OCI-LY7 (cell line): ENCODE results near the gene SMARCAL1. TPM values are rescaled to one million over a fixed set of nuclear protein-coding genes. Genes with fewer than 3 reads are reported as not detected.

Source experiments
- BruUV-seq: library from RNA; stranded (reverse); fragments of 400-500 nt; replicated peaks from 2 replicates; lab custom pipeline; 2021; lab: Mats Ljungman, UMichigan
- CTCF ChIA-PET: fragments of 300-600 bp; sonication (Branson Sonifier 250); formaldehyde crosslinking; loops from one replicate; lab custom pipeline; 2022; ENCODE audit warnings: antibody characterized with exemption; ENCODE audit not compliant: unreplicated experiment; lab: Charles Lee
- POLR2A ChIA-PET: fragments of 300-600 bp; sonication (Branson Sonifier 250); formaldehyde crosslinking; loops from one replicate; lab custom pipeline; 2022; ENCODE audit warnings: antibody characterized with exemption; lab: Charles Lee
- DNase-seq: peaks from one replicate; pipeline ENCODE4 v3.0.0-alpha.2; 2015; ENCODE audit warnings: low spot score
- H2AFZ ChIP-seq: fragments of 200-600 bp; sonication (generic), shearing (Covaris generic); 2 replicates; pipeline ENCODE4 v1.6.1; 2014; ENCODE audit warnings: mild to moderate bottlenecking, antibody characterized with exemption, low read length, moderate library complexity
- H3K27ac ChIP-seq: fragments of 200-600 bp; sonication (generic); 2 replicates; pipeline ENCODE4 v1.5.1; 2014; ENCODE audit warnings: mixed run types, low read depth, mild to moderate bottlenecking, moderate library complexity, low read length, inconsistent platforms; ENCODE audit not compliant: poor library complexity, severe bottlenecking
- H3K36me3 ChIP-seq: fragments of 200-600 bp; sonication (generic); 2 replicates; pipeline ENCODE4 v1.6.1; 2014; ENCODE audit warnings: mild to moderate bottlenecking, antibody characterized with exemption, low read length, moderate library complexity, mixed read lengths; ENCODE audit not compliant: insufficient read depth
- H3K4me1 ChIP-seq: fragments of 200-600 bp; sonication (generic); 2 replicates; pipeline ENCODE4 v1.5.1; 2014; ENCODE audit warnings: mild to moderate bottlenecking, low read length; ENCODE audit not compliant: insufficient read depth, poor library complexity, severe bottlenecking
- H3K4me2 ChIP-seq: fragments of 200-600 bp; sonication (generic); 2 replicates; pipeline ENCODE4 v1.6.1; 2014; ENCODE audit warnings: mild to moderate bottlenecking, low read length
- H3K4me3 ChIP-seq: fragments of 200-600 bp; sonication (generic); 2 replicates; pipeline ENCODE4 v1.5.1; 2014; ENCODE audit warnings: mild to moderate bottlenecking, low read depth, low read length; ENCODE audit not compliant: poor library complexity, severe bottlenecking
- H3K79me2 ChIP-seq: fragments of 200-600 bp; sonication (generic); 2 replicates; pipeline ENCODE4 v1.6.1; 2016; ENCODE audit warnings: low read depth, mild to moderate bottlenecking, low read length, moderate library complexity, mixed read lengths; ENCODE audit not compliant: insufficient read depth
- H3K9me2 ChIP-seq: fragments of 200-600 bp; sonication (generic); 2 replicates; pipeline ENCODE4 v1.6.1; 2016; ENCODE audit warnings: mild to moderate bottlenecking, low read length, mixed read lengths; ENCODE audit not compliant: insufficient read depth
- H3K9me3 ChIP-seq: fragments of 200-600 bp; sonication (generic); 2 replicates; pipeline ENCODE4 v1.6.1; 2014; ENCODE audit warnings: mild to moderate bottlenecking, mixed run types, low read length, mixed read lengths
- H4K20me1 ChIP-seq: fragments of 200-600 bp; sonication (generic); 2 replicates; pipeline ENCODE4 v1.6.1; 2014; ENCODE audit warnings: mild to moderate bottlenecking, antibody characterized with exemption, low read length, moderate library complexity, mixed read lengths; ENCODE audit not compliant: insufficient read depth
- CTCF ChIP-seq: fragments of 200-600 bp; sonication (generic); conservative IDR thresholded peaks from 2 replicates; pipeline ENCODE4 v1.5.1; 2014; ENCODE audit warnings: mild to moderate bottlenecking, antibody characterized with exemption, low read length, moderate library complexity, mixed read lengths
- EZH2phosphoT487 ChIP-seq: fragments of 200-600 bp; sonication (generic); IDR thresholded peaks from 2 replicates; pipeline ENCODE4 v1.6.1; 2018; ENCODE audit warnings: low read depth, borderline replicate concordance, mild to moderate bottlenecking, mixed run types, antibody characterized with exemption, low read length, moderate library complexity, mixed read lengths
- intact Hi-C: fragments of 100-400 bp; cut with micrococcal nuclease; formaldehyde crosslinking; loops from one replicate; pipeline ENCODE4 v1.10.0; 2022; ENCODE audit not compliant: unreplicated experiment
- total RNA-seq, 2 experiments: library from RNA; depleted of rRNA in 1 of 2; stranded (reverse); fragments of >200 nt in 1 of 2; shearing (Covaris generic) in 1 of 2; gene quantifications; 2 replicates each; pipeline ENCODE4 v1.2.3, GENCODE V29; 2014 to 2022

SMARCAL1 gene
- total RNA-seq, 2 experiments from 2014 or later = 12.2 to 26.1 TPM

GRCh38 chr2:216408426-216409290 lies 3.6 kb upstream of the SMARCAL1 start:
- Histone ChIP-seq H3K79me2 (no peaks in the 10 kb centered on the region; the same call in 1 of the 2 replicates), H3K4me3 (no peak overlapping the region), H3K36me3 (no peaks in the 10 kb centered on the region), H3K4me2 (no peak overlapping the region), H3K9me2 (no peaks in the 10 kb centered on the region), H4K20me1 (no peaks in the 10 kb centered on the region), H3K27ac (no peak overlapping the region), H3K9me3 (no peaks in the 10 kb centered on the region), H3K4me1 (peaks cover 18% of the 10 kb centered on the region), H2AFZ (peak overlapping the region; percentile 36; the same call in 1 of the 2 replicates)
- ChIA-PET POLR2A (no interaction called here), CTCF (no interaction called here)
- intact Hi-C loops = no loop called here
- no peak for TF ChIP-seq EZH2phosphoT487
- peak; percentile 42 for TF ChIP-seq CTCF
- BruUV-seq = no TSS peak
- peak; percentile 13 for DNase-seq

GRCh38 chr2:216410550-216410949 lies 1.7 kb upstream of the SMARCAL1 start:
- BruUV-seq = no TSS peak
- CTCF ChIA-PET = no interaction called here

More at GRCh38 chr2:216410550-216410949, 1.7 kb upstream of the SMARCAL1 start:
- DNase-seq = peak; percentile 55
- peaks cover 18% of the 10 kb centered on the region for H3K4me1 ChIP-seq
- H3K9me2 ChIP-seq = no peaks in the 10 kb centered on the region
- peak overlapping the region; percentile 42 for H3K4me2 ChIP-seq
- H2AFZ ChIP-seq = peak overlapping the region; percentile 84; the same call in 1 of the 2 replicates
- H3K79me2 ChIP-seq = no peaks in the 10 kb centered on the region; the same call in 1 of the 2 replicates
- no peaks in the 10 kb centered on the region for H4K20me1 ChIP-seq
- H3K27ac ChIP-seq = no peak overlapping the region
- TF ChIP-seq CTCF (no peak), EZH2phosphoT487 (no peak)
- POLR2A ChIA-PET = interaction anchor here (0.6 to 1.1 kb wide), 3 partner anchors 87 to 409 kb away, joined by 3 read pairs; no protein-coding TSS in a partner anchor
- no peaks in the 10 kb centered on the region; the same call in 1 of the 2 replicates for H3K36me3 ChIP-seq
- H3K9me3 ChIP-seq = no peaks in the 10 kb centered on the region
- intact Hi-C loops = no loop called here
- no peak overlapping the region for H3K4me3 ChIP-seq
